ENCODE data around the gene RAB40A.
"Not testable (repeated sequence)": the region's sequence is repeated elsewhere in the genome, so short reads cannot be mapped to it uniquely, and the experiment has no call there.

Gene RAB40A

GRCh38 chrX:103480526-103480925, 38.8 kb downstream of the RAB40A start:
- in situ Hi-C loops (cut with HindIII; ENCODE audit: low pct_ligation_motif_present, low pct_unique_long_range_greater_than_20kb, low sequenced_read_pairs): no loop called here

GRCh38 chrX:103477496-103477895, 41.8 kb downstream of the RAB40A start:
- no peak for DNase-seq
- in situ Hi-C loops (cut with HindIII; ENCODE audit: low pct_ligation_motif_present, low pct_unique_long_range_greater_than_20kb, low sequenced_read_pairs): no loop called here

More at GRCh38 chrX:103480526-103480925, 38.8 kb downstream of the RAB40A start:
- no peak for DNase-seq

- in situ Hi-C loops (cut with HindIII; ENCODE audit: low pct_ligation_motif_present, low pct_unique_long_range_greater_than_20kb, low sequenced_read_pairs): no loop called here
Observed at GRCh38 chrX:103475381-103475780, 43.9 kb downstream of the RAB40A start.

GRCh38 chrX:103469977-103470376, 49.3 kb downstream of the RAB40A start:
- DNase-seq; in situ Hi-C loops (cut with HindIII; ENCODE audit: low pct_ligation_motif_present, low pct_unique_long_range_greater_than_20kb, low sequenced_read_pairs): not testable (repeated sequence)

More at GRCh38 chrX:103475381-103475780, 43.9 kb downstream of the RAB40A start:
- DNase-seq: no peak

- no peak for DNase-seq
- in situ Hi-C loops (cut with HindIII; ENCODE audit: low pct_ligation_motif_present, low pct_unique_long_range_greater_than_20kb, low sequenced_read_pairs): no loop called here
Observed at GRCh38 chrX:103467887-103468286, 51.4 kb downstream of the RAB40A start.

GRCh38 chrX:103467156-103467555, 52.1 kb downstream of the RAB40A start:
- no peak for DNase-seq
- in situ Hi-C loops (cut with HindIII; ENCODE audit: low pct_ligation_motif_present, low pct_unique_long_range_greater_than_20kb, low sequenced_read_pairs): no loop called here

- DNase-seq: peak; percentile 72
- in situ Hi-C loops (cut with HindIII; ENCODE audit: low pct_ligation_motif_present, low pct_unique_long_range_greater_than_20kb, low sequenced_read_pairs): no loop called here
Observed at GRCh38 chrX:103464774-103465117, 54.5 kb downstream of the RAB40A start.

- DNase-seq: peak; percentile 33
- in situ Hi-C loops (cut with HindIII; ENCODE audit: low pct_ligation_motif_present, low pct_unique_long_range_greater_than_20kb, low sequenced_read_pairs): no loop called here
Observed at GRCh38 chrX:103464072-103464773, 55.1 kb downstream of the RAB40A start.

- DNase-seq: no peak
- in situ Hi-C loops (cut with HindIII; ENCODE audit: low pct_ligation_motif_present, low pct_unique_long_range_greater_than_20kb, low sequenced_read_pairs): no loop called here
Observed at GRCh38 chrX:103461156-103461555, 58.1 kb downstream of the RAB40A start.

- DNase-seq; in situ Hi-C loops (cut with HindIII; ENCODE audit: low pct_ligation_motif_present, low pct_unique_long_range_greater_than_20kb, low sequenced_read_pairs): not testable (repeated sequence)
Observed at GRCh38 chrX:103460001-103460755, 59.1 kb downstream of the RAB40A start.

- in situ Hi-C loops (cut with HindIII; ENCODE audit: low pct_ligation_motif_present, low pct_unique_long_range_greater_than_20kb, low sequenced_read_pairs): no loop called here
- no peak for DNase-seq
Observed at GRCh38 chrX:103453655-103454054, 65.6 kb downstream of the RAB40A start.
